Neural cell (in vitro differentiated cells): Measurements from ENCODE around the gene IPO8.

Experiments
- RAD21 ChIP-seq: fragments of 450-650 bp; conservative IDR thresholded peaks from 2 replicates; pipeline ENCODE4 v1.6.1; 2014; ENCODE audit warnings: antibody characterized with exemption, mild to moderate bottlenecking, moderate library complexity
- TF ChIP-seq, protein P1 (sequence below): fragments of 450-650 bp; IDR thresholded peaks from 2 replicates; pipeline ENCODE4 v1.5.1; 2014; ENCODE audit warnings: antibody characterized with exemption, mild to moderate bottlenecking, moderate library complexity; ENCODE audit not compliant: poor library complexity, severe bottlenecking

DNA sequence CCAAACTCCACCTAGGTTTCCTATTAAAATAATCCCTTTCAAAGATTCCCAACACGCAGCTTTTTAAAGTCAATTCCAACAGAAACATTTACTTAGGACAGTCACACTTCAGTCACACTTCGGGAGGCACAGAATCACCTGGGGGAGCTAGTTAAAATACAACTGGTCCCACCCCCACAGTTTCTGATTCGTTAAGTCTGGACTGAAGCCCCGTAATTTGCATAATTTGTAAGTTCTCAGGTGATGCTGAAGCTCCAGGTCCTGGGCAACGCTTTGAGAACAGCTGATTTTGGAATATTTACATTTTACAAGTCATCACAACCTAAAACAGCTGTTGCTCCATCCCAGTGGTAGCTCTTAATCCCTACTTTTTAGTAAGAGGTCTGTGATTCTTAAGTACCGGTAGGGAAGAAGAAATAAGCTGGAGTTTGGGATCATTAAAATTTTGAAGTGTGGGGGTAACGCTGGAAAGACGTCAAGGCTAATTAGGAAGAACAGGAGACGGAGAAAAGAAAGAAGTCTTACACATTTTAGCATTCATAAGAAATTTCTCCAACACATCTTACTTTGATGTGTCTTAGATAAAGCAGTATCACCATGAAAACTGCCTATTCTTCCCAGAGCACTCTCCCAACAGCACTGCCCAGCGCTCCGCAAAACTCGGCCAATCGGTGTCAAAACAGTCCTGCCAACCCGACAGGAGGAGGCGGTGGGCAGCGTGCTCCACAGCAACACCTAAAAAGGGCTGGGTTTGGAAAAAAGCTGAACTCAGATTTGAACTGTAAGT is 1.1 kb downstream of the IPO8 start:
- no peak for TF ChIP-seq RAD21
- TF ChIP-seq, protein P1, sequence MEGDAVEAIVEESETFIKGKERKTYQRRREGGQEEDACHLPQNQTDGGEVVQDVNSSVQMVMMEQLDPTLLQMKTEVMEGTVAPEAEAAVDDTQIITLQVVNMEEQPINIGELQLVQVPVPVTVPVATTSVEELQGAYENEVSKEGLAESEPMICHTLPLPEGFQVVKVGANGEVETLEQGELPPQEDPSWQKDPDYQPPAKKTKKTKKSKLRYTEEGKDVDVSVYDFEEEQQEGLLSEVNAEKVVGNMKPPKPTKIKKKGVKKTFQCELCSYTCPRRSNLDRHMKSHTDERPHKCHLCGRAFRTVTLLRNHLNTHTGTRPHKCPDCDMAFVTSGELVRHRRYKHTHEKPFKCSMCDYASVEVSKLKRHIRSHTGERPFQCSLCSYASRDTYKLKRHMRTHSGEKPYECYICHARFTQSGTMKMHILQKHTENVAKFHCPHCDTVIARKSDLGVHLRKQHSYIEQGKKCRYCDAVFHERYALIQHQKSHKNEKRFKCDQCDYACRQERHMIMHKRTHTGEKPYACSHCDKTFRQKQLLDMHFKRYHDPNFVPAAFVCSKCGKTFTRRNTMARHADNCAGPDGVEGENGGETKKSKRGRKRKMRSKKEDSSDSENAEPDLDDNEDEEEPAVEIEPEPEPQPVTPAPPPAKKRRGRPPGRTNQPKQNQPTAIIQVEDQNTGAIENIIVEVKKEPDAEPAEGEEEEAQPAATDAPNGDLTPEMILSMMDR, result no peak
